GM19099 (cell line): ENCODE measurements around the gene RIC3.

Source experiments
- POLR2A ChIP-seq: IDR thresholded peaks from 3 replicates; pipeline ENCODE4 v1.6.1; 2011; ENCODE audit warnings: low read depth; ENCODE audit not compliant: insufficient read length; ENCODE audit errors: extremely low read depth

RIC3 gene

GRCh38 chr11:8071616-8072581 is 96.9 kb downstream of the RIC3 start:
- no peak for TF ChIP-seq POLR2A

- no peak for TF ChIP-seq POLR2A
Observed at GRCh38 chr11:8070417-8071115, 98.3 kb downstream of the RIC3 start.

DNA sequence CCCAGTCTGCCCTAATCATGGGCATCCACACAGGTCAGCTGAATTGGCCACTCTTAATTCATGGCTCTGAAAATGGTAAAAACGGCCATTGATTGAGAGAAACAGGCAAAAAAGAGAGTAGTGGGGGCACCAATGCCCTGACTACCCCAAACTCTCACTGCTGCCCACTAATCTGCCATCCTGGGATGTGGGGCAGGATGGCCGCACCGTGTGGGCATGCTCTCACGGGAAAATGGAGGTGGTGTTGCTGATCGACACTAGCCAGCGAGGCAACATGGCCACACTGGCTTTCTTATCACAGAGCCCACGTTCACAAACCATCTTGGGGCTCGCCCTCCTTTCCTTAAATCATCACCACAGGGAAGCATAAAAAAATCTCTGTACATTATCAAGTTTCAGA is 99.1 kb downstream of the RIC3 start:
- TF ChIP-seq POLR2A: no peak

DNA sequence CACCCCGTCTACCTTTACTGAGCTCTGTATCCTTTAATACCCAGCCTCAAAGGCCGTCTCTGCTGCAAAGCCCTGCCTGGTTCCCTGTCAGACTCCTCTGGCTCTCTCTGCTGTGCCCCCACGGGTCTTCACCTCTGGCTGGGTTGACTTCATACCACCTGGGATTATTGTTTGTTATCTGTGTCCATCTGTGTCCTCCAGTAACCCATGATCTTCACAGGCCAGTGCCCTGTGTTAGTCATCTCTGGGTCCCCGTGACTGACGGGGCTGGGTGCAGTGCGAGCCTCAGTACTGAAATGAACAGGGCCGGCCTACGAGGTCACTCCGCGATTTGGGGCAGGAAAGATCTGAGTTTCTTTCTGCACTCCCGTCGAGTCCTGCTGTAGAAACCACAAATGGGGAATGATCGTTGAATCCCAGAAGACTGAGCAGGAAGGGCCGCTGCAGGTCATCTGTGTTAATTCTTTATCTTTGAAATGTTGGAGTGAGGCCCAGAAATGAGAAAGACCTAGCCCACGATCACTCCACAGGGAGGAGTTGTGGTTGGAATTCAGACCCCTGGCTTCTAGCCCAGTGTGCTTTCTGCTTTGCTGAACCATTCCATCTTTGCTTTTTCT is 100.1 kb downstream of the RIC3 start:
- TF ChIP-seq POLR2A: no peak

DNA sequence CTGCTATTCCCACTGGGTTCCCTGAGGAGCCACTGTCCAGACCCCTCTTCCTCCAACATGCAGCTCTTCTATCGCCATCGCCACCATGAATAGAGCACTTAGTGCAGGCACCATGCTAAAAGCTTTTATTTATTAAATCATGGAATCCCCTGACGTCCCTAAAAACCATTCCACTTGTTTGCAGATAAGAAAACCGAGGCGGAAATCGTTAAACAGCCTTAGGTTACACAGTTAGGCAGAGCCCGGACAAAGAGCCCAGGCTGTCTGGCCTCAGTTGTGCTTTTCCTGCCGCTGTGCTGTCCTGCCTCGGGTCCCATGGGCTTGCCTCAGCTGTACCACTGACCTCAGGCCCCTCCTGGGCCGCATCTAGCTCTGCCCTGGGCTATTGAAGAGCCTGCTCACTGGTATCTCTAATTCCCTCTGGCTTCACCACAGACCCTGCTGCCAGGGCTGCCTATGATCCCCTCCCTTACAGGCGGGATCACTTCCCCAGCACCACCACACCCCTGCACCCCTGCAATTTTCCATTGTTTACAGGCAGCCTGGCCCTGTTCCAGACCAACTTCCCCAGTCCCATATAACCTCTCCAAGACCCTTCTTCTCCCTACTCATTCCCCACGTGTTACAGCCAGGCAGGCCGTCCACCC is 100.8 kb downstream of the RIC3 start:
- TF ChIP-seq POLR2A: no peak

DNA sequence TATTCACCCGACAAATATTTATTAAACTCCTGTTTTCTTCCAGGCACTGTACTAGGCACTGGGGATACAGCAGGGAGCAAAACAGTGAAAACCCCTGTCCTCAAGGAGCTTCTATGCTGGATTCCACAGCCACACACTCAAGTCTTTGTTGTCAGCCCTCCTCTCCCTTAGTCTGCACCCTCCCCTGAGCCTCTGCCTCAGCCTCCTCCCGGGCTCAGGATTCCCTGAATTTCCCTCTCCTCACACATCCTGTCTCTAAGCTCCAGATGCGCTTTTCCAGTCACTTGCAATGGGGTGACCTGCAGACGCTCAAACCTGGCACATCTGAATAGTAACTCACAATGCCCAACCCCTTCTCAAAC is 101.3 kb downstream of the RIC3 start:
- TF ChIP-seq POLR2A: no peak

DNA sequence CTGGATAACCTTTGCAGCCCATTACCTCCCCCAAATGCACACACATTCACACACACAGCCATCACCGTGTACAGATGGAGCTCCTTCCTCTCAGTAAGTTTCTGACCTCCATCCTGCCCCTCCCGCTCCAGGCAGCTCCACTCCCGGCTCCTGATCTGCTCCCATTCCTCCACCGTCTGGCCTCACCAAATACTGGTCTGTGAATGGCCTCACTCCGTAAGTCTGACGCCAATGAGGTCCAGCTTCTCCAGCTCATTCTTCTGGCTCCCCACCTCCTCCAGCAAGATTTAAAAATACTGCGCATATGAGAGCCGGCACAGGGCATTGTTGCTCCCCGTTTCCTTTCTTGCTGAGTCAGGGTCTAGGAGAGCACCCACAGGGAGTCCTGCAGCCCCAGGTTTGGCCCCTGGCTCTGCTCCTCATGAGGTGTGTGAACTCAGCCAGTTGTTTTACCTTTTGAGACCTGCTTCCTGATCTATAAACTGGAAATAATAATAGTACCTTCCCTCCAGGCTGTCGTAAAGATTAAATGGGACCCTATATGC is 101.8 kb downstream of the RIC3 start:
- no peak for TF ChIP-seq POLR2A

DNA sequence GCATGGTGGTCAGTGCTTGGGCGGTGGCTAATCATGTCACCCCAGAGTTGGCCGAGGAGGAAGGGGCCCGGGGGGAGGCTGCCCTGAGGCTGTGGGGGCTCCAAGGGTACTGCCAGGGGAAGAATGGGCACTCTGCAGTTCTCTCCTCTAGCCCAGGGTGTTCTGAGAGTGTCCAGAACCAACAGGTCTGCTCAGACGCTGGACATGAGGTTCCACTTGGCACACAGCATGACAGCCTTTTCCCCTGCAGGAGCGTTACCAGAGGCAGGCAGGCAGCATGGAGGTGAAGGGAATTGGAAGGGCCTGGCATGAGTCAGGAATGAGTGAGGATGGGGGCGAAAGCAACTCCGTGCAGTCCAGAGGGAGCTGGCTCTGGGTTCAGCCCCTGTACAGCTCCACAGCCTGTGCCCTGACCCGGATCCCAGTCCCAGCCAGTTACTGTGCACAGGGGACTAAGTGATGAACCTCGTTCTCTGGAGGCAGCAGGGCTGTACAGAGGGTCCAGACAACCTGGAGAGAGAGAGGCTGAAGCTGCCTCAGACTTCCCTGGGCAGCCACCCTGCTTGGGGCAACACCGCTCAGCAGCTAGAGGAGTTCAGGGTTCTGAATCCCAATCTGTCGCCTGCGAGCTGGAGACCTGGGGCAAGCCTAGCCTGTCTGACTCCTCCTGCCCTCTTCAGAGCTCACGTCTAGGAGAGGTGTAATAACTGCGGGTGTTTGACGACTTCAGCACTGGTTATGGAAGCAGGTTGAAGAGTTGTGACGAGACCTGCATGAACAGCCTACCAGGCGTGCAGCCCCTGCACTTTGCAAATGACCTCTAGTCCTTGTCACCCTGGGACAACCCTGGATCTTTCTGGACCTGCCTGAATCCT is 102.6 kb downstream of the RIC3 start:
- TF ChIP-seq POLR2A: no peak

DNA sequence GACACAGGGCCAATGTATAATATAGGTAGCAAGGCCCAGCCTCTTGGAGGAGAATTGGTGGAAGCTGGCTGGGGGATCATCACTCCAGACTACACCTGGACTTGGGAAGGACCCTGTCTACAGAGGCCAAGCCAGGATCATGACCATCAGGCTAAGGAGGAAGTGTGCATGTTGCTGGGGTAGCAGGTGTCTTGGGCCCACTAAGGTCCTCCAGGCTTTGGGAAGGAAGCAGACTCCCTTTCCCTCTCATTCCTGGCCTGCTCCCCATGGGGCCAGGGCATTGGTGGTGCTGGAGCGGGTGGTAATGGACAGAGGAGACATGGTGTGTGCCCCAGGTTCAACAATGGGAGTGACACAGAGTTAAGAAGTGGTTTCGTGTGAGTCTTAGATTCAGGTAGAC is 103.8 kb downstream of the RIC3 start:
- no peak for TF ChIP-seq POLR2A

GRCh38 chr11:8063324-8063723 is 105.5 kb downstream of the RIC3 start:
- no peak for TF ChIP-seq POLR2A

DNA sequence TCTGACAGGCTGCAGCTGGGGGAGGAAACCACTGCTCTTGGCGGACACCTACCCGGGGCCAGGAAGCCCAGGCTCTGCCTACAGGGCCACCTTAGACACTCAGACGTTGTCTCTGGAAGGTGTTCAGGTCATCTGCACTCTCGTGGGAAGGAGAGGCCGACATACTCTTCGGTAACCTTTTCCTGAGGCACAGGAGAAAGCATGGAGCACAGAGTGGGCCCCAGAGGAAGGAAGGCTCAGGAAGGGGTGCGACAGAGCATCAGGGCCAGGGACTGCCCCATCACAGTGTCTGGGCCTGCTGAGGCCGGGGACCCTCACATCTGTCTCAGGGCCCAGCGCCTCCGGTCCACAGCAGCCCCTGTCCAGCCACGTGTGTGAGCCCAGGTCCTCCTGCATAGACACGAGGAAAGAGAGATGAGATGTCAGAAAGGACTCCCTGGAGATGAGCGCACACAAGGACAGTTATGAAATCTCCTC is 106.0 kb downstream of the RIC3 start:
- no peak for TF ChIP-seq POLR2A

GRCh38 chr11:8061555-8062428 is 107.0 kb downstream of the RIC3 start:
- no peak for TF ChIP-seq POLR2A
